Uterus (tissue), 2 donors: ENCODE measurements around the gene ZNF526.

Experiments used
- CTCF ChIP-seq, 4 experiments: fragments of 200-600 bp in 2 of 4; fragments of 450-650 bp in 2 of 4; sonication (generic) in 2 of 4; IDR thresholded peaks; one replicate each; pipeline ENCODE4 v1.5.1; 2016 to 2019; ENCODE audit warnings: antibody characterized with exemption in 4 of 4, mild to moderate bottlenecking in 2 of 4, moderate library complexity in 1 of 4
- POLR2A ChIP-seq, 2 donors: fragments of 450-650 bp; IDR thresholded peaks; one replicate each; pipeline ENCODE4 v1.6.1; 2016; ENCODE audit warnings: antibody characterized with exemption in 2 of 2, mild to moderate bottlenecking in 1 of 2, moderate library complexity in 1 of 2

GRCh38 chr19:42242069-42242511, 22.0 kb downstream of the ZNF526 start:
- peak in 1 of 4 experiments; percentile 4 for TF ChIP-seq CTCF (IDR thresholded peaks at IDR 0.05)
- TF ChIP-seq POLR2A (IDR thresholded peaks at IDR 0.05), result no peak
